ENCODE results near the gene NFRKB. TPM values are rescaled to one million over a fixed set of nuclear protein-coding genes. Genes with fewer than 3 reads are reported as not detected.
"Not testable (repeated sequence)": the region's sequence is repeated elsewhere in the genome, so short reads cannot be mapped to it uniquely, and the experiment has no call there.

Gene NFRKB
- total RNA-seq, 4 donors from 2014 or later = 42.1 to 94.4 (median 48.5) TPM

DNA sequence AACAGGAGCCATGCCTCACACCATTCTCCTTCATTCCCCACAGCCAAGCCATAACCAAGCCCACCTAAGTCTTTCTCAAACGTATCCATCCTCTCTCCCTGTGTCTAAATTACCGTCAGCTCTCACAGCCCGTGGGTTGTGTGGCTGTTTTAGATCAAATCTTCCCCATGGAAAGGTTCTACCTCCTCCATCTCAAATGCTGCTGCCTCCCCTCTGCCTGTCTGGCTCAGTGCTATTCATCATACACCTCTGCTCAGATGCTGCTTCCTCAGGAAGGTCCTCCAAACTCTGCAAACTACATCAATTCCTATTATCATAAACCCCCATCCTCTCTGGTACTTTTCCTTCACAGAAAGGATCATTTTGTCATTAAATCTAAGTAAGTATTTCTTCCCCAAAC lies 15.1 kb downstream of the NFRKB start:
- H3K27ac ChIP-seq = no peak overlapping the region
- no peaks in the 10 kb centered on the region for H3K4me1 ChIP-seq
- no peak overlapping the region for H3K4me3 ChIP-seq
- H3K9me3 ChIP-seq = no peaks in the 10 kb centered on the region
- 94% methylated on average over 3 of the region's 3 CpGs for WGBS
- TF ChIP-seq POLR2AphosphoS5 (IDR thresholded peaks at IDR 0.05) (no peak), POLR2A (IDR thresholded peaks at IDR 0.05) (no peak), EP300 (IDR thresholded peaks at IDR 0.05) (no peak), CTCF (IDR thresholded peaks at IDR 0.05) (no peak)
- H3K36me3 ChIP-seq = peaks cover 99% of the 10 kb centered on the region
- no peak for DNase-seq (ENCODE audit: low spot score in 2 of 2)
- no peaks in the 10 kb centered on the region for H3K27me3 ChIP-seq

DNA sequence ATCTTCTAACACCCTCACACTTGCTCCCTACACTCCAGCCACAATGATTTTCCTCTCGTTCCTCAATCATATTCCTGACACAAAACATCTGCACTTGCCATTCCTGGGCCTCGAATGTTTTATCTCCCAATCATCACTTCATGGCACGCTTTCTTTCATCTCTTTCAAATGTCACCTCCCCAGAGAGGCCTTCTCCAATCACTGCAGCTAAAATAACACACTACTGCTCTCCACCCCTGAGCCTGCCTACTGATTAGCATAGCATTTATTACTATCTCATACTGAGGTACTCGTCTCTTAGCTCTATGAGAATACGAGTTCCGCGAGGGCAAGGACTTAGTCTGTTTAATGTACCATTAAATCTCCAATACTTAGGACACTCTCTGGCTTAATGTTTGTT lies 23.5 kb downstream of the NFRKB start:
- 86% methylated on average over 7 of the region's 7 CpGs for WGBS
- no peak for DNase-seq (ENCODE audit: low spot score in 2 of 2)
- no peak overlapping the region for H3K27ac ChIP-seq

GRCh38 chr11:129868626-129869025 lies 26.8 kb downstream of the NFRKB start:
- peaks cover 98% of the 10 kb centered on the region for H3K36me3 ChIP-seq

More for the DNA sequence above, 23.5 kb downstream of the NFRKB start:
- H3K27me3 ChIP-seq = no peaks in the 10 kb centered on the region
- peaks cover 97% of the 10 kb centered on the region for H3K36me3 ChIP-seq
- TF ChIP-seq POLR2AphosphoS5 (IDR thresholded peaks at IDR 0.05) (no peak), EP300 (IDR thresholded peaks at IDR 0.05) (no peak), POLR2A (IDR thresholded peaks at IDR 0.05) (no peak), CTCF (IDR thresholded peaks at IDR 0.05) (no peak)
- no peaks in the 10 kb centered on the region for H3K4me1 ChIP-seq
- no peak overlapping the region for H3K4me3 ChIP-seq
- H3K9me3 ChIP-seq = no peaks in the 10 kb centered on the region

GRCh38 chr11:129866311-129866710 lies 29.1 kb downstream of the NFRKB start:
- no peak overlapping the region for H3K27ac ChIP-seq
- no peak overlapping the region for H3K4me3 ChIP-seq
- H3K27me3 ChIP-seq = no peaks in the 10 kb centered on the region
- TF ChIP-seq EP300 (IDR thresholded peaks at IDR 0.05) (no peak), POLR2AphosphoS5 (IDR thresholded peaks at IDR 0.05) (no peak), POLR2A (IDR thresholded peaks at IDR 0.05) (no peak), CTCF (IDR thresholded peaks at IDR 0.05) (no peak)
- peaks cover 12% of the 10 kb centered on the region for H3K4me1 ChIP-seq
- H3K9me3 ChIP-seq = no peaks in the 10 kb centered on the region
- H3K36me3 ChIP-seq = peaks cover 84% of the 10 kb centered on the region
- no peak for DNase-seq (ENCODE audit: low spot score in 2 of 2)
- 82% methylated on average over 3 of the region's 3 CpGs for WGBS

More at GRCh38 chr11:129868626-129869025, 26.8 kb downstream of the NFRKB start:
- WGBS = 90% methylated on average over 16 of the region's 16 CpGs
- H3K9me3 ChIP-seq; H3K27me3 ChIP-seq; H3K4me3 ChIP-seq; DNase-seq (ENCODE audit: low spot score in 2 of 2); H3K27ac ChIP-seq; H3K4me1 ChIP-seq: not testable (repeated sequence)

GRCh38 chr11:129865701-129866100 lies 29.7 kb downstream of the NFRKB start:
- no peak for TF ChIP-seq EP300 (IDR thresholded peaks at IDR 0.05)
- TF ChIP-seq CTCF (IDR thresholded peaks at IDR 0.05) = no peak
- no peak for TF ChIP-seq POLR2A (IDR thresholded peaks at IDR 0.05)
- no peak for TF ChIP-seq POLR2AphosphoS5 (IDR thresholded peaks at IDR 0.05)
- H3K36me3 ChIP-seq = peaks cover 78% of the 10 kb centered on the region

DNA sequence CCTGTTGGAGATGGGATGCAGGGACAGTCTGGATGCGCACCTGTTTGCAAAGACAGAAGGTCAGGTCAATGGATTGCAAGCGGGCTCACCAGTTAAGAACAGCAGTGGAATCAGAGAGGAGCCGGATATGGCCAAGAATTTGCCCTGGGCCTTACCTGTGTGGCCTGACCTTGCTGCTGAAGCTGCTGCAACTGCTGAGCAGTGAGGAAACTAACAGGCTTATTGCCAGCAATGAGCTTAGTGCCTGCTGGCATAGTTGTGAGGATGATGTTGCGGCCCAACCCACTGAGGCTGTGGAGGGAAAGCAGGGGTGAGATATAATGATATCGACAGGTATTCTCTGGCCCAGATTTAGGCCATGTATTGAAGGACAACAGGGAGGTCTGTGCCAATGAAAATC lies 30.6 kb downstream of the NFRKB start:
- TF ChIP-seq EP300 (IDR thresholded peaks at IDR 0.05) (no peak), CTCF (IDR thresholded peaks at IDR 0.05) (no peak), POLR2A (IDR thresholded peaks at IDR 0.05) (no peak), POLR2AphosphoS5 (IDR thresholded peaks at IDR 0.05) (no peak)
- Histone ChIP-seq H3K27me3 (no peaks in the 10 kb centered on the region), H3K36me3 (peaks cover 76% of the 10 kb centered on the region), H3K4me1 (peaks cover 12% of the 10 kb centered on the region), H3K4me3 (no peak overlapping the region), H3K9me3 (no peaks in the 10 kb centered on the region), H3K27ac (no peak overlapping the region)
- 74% methylated on average over 5 of the region's 5 CpGs for WGBS
- no peak for DNase-seq (ENCODE audit: low spot score in 2 of 2)

More at GRCh38 chr11:129865701-129866100, 29.7 kb downstream of the NFRKB start:
- 87% methylated on average over 4 of the region's 4 CpGs for WGBS
- Histone ChIP-seq H3K4me1 (peaks cover 12% of the 10 kb centered on the region), H3K4me3 (no peak overlapping the region), H3K27ac (no peak overlapping the region), H3K27me3 (no peaks in the 10 kb centered on the region), H3K9me3 (no peaks in the 10 kb centered on the region)
- no peak for DNase-seq (ENCODE audit: low spot score in 2 of 2)
